IMR-90 (cell line): ENCODE results near the gene GIMAP1. TPM values are rescaled to one million over a fixed set of nuclear protein-coding genes. Genes with fewer than 3 reads are reported as not detected.
A peak's percentile ranks its signal among the peaks of the same experiment; 100 is the strongest.

ENCODE experiments used
- ATAC-seq: fragments of 200-7000 bp; cut with Tn5 transposase; 2 replicates; pipeline ENCODE4 v1.9.1; 2020; ENCODE audit warnings: low read depth, mild to moderate bottlenecking, moderate library complexity
- BruUV-seq: library from RNA; stranded (reverse); fragments of 400-500 nt; replicated peaks from 2 replicates; lab custom pipeline; 2021; lab: Mats Ljungman, UMichigan
- CTCF ChIA-PET: fragments of 300-600 bp; formaldehyde crosslinking; extraction: SDS; loops from one replicate; lab custom pipeline; 2021; ENCODE audit warnings: antibody characterized with exemption; lab: Yijun Ruan, JAX
- POLR2A ChIA-PET: fragments of 300-600 bp; sonication (Branson Sonifier 250); formaldehyde crosslinking; loops from one replicate; lab custom pipeline; 2022; ENCODE audit warnings: antibody characterized with exemption; ENCODE audit not compliant: unreplicated experiment; lab: Charles Lee
- DNase-seq: peaks from one replicate; pipeline ENCODE4 v3.0.0; 2013
- H2AFZ ChIP-seq: replicated peaks from 2 replicates; pipeline ENCODE3; 2013; ENCODE audit warnings: low read length, mild to moderate bottlenecking; ENCODE audit not compliant: poor library complexity
- H2AK5ac ChIP-seq: 2 replicates; pipeline ENCODE4 v1.6.1; 2013; ENCODE audit warnings: low read depth, low read length, inconsistent platforms
- H2AK9ac ChIP-seq: replicated peaks from 2 replicates; pipeline ENCODE3; 2013; ENCODE audit warnings: mild to moderate bottlenecking, low read depth, low read length, moderate library complexity; ENCODE audit not compliant: poor library complexity
- H2BK120ac ChIP-seq: 2 replicates; pipeline ENCODE4 v1.6.1; 2013; ENCODE audit warnings: low read depth, low read length, inconsistent platforms
- H2BK15ac ChIP-seq: 3 replicates; pipeline ENCODE4 v1.6.1; 2013; ENCODE audit warnings: low read depth, low read length, inconsistent platforms
- H2BK20ac ChIP-seq: 2 replicates; pipeline ENCODE4 v1.6.1; 2013; ENCODE audit warnings: low read depth, mild to moderate bottlenecking, inconsistent platforms, low read length, moderate library complexity
- H2BK5ac ChIP-seq: 2 replicates; pipeline ENCODE4 v1.6.1; 2013; ENCODE audit warnings: mild to moderate bottlenecking, low read depth, low read length, inconsistent platforms; ENCODE audit not compliant: poor library complexity, severe bottlenecking
- H3K14ac ChIP-seq: replicated peaks from 2 replicates; pipeline ENCODE4 v1.6.1; 2013; ENCODE audit warnings: low read depth, low read length, inconsistent platforms
- H3K18ac ChIP-seq: 2 replicates; pipeline ENCODE4 v1.6.1; 2013; ENCODE audit warnings: low read depth, low read length, control low read depth
- H3K23ac ChIP-seq: 2 replicates; pipeline ENCODE4 v1.6.1; 2013; ENCODE audit warnings: low read depth, low read length, inconsistent platforms
- H3K27ac ChIP-seq: 2 replicates; pipeline ENCODE4 v1.5.1; 2013; ENCODE audit warnings: mild to moderate bottlenecking, control low read depth, low read length; ENCODE audit not compliant: insufficient read depth
- H3K27me3 ChIP-seq: 2 replicates; pipeline ENCODE4 v1.6.1; 2013; ENCODE audit warnings: low read length; ENCODE audit not compliant: control insufficient read depth, insufficient read depth
- H3K36me3 ChIP-seq: 2 replicates; pipeline ENCODE4 v1.6.1; 2013; ENCODE audit warnings: low read length, mixed read lengths; ENCODE audit not compliant: control insufficient read depth, insufficient read depth
- H3K4ac ChIP-seq: 2 replicates; pipeline ENCODE4 v1.6.1; 2013; ENCODE audit warnings: low read depth, low read length, inconsistent platforms
- H3K4me1 ChIP-seq: 2 replicates; pipeline ENCODE4 v1.6.1; 2013; ENCODE audit warnings: low read length, mixed read lengths; ENCODE audit not compliant: control insufficient read depth, insufficient read depth
- H3K4me2 ChIP-seq: 2 replicates; pipeline ENCODE4 v1.6.1; 2013; ENCODE audit warnings: low read depth, mild to moderate bottlenecking, control low read depth, low read length, moderate library complexity
- H3K4me3 ChIP-seq: 2 replicates; pipeline ENCODE4 v1.5.1; 2013; ENCODE audit warnings: low read depth, mild to moderate bottlenecking, control low read depth, low read length, moderate library complexity; ENCODE audit not compliant: insufficient read depth
- H3K56ac ChIP-seq: 2 replicates; pipeline ENCODE4 v1.6.1; 2013; ENCODE audit warnings: low read length, inconsistent platforms; ENCODE audit not compliant: insufficient read depth; ENCODE audit errors: extremely low read depth
- H3K79me1 ChIP-seq, 2 experiments: 2 replicates each; pipeline ENCODE4 v1.6.1; 2013; ENCODE audit warnings: low read length in 2 of 2, inconsistent platforms in 1 of 2, low read depth in 1 of 2
- H3K9ac ChIP-seq: 2 replicates; pipeline ENCODE4 v1.6.1; 2013; ENCODE audit warnings: low read depth, low read length, control low read depth
- H3K9me1 ChIP-seq: 2 replicates; pipeline ENCODE4 v1.6.1; 2013; ENCODE audit warnings: low read length, inconsistent platforms; ENCODE audit not compliant: insufficient read depth
- H3K9me3 ChIP-seq: 2 replicates; pipeline ENCODE4 v1.6.1; 2013; ENCODE audit warnings: low read length; ENCODE audit not compliant: control insufficient read depth, insufficient read depth
- H4K20me1 ChIP-seq: 2 replicates; pipeline ENCODE4 v1.6.1; 2013; ENCODE audit warnings: low read length, inconsistent platforms; ENCODE audit not compliant: insufficient read depth
- H4K5ac ChIP-seq: 2 replicates; pipeline ENCODE4 v1.6.1; 2013; ENCODE audit warnings: mild to moderate bottlenecking, low read depth, low read length, control low read depth
- H4K8ac ChIP-seq, 2 experiments: 2 replicates each; pipeline ENCODE4 v1.6.1; 2013; ENCODE audit warnings: low read depth in 2 of 2, low read length in 2 of 2, control low read depth in 1 of 2, inconsistent platforms in 1 of 2
- H4K91ac ChIP-seq: 2 replicates; pipeline ENCODE4 v1.6.1; 2013; ENCODE audit warnings: low read depth, low read length, inconsistent platforms; ENCODE audit not compliant: insufficient read depth
- CEBPB ChIP-seq: IDR thresholded peaks from 2 replicates; pipeline ENCODE4 v1.6.1; 2012; ENCODE audit warnings: low read depth, low read length, improper control_type of control experiment
- CTCF ChIP-seq: conservative IDR thresholded peaks from 2 replicates; pipeline ENCODE4 v1.5.1; 2012; ENCODE audit warnings: mild to moderate bottlenecking, low read depth, low read length, improper control_type of control experiment
- SMC3 ChIP-seq: fragments of 150-350 bp; IDR thresholded peaks from 2 replicates; pipeline ENCODE4 v1.6.1; 2016; ENCODE audit warnings: low read depth, mild to moderate bottlenecking, antibody characterized with exemption, low read length, moderate library complexity
- WGBS, 2 experiments: methylation state at CpG; one replicate each; pipeline versions ENCODE4 v1.1.5 to v1.1.7; 2013; ENCODE audit warnings: missing lambda C conversion rate in 2 of 2; ENCODE audit not compliant: insufficient read length in 1 of 2; ENCODE audit errors: extremely low coverage in 2 of 2; 5-methylcytosine and 5-hydroxymethylcytosine counted together
- dilution Hi-C: fragments of 300-500 bp; cut with HindIII; formaldehyde crosslinking; loops from one replicate; pipeline ENCODE4 v1.14.3; 2018; ENCODE audit warnings: low sequenced_read_pairs; ENCODE audit not compliant: unreplicated experiment
- in situ Hi-C: fragments of 300-500 bp; cut with MboI; formaldehyde crosslinking; loops from 3 replicates; pipeline ENCODE4 v1.14.3; 2019; ENCODE audit warnings: low sequenced_read_pairs, inconsistent platforms, mixed read lengths
- intact Hi-C: fragments of 100-400 bp; cut with micrococcal nuclease; formaldehyde crosslinking; loops from 2 replicates; pipeline ENCODE4 v1.10.0; 2022
- polyA plus RNA-seq, 3 experiments: library from polyadenylated mRNA; depleted of rRNA; stranded (reverse); fragments of >200 nt; gene quantifications; 2 replicates each; pipeline ENCODE4 v1.2.3, GENCODE V29; 2012; ENCODE audit warnings: low replicate concordance in 1 of 3
- total RNA-seq: library from RNA; depleted of rRNA; stranded (reverse); fragments of >200 nt; gene quantifications from 2 replicates; pipeline ENCODE4 v1.2.3, GENCODE V29; 2012

GIMAP1 gene
- total and polyA plus RNA-seq, 2 of the 4 experiments (the other 2 are of a cell fraction), result not detected

GRCh38 chr7:150753826-150754603, 37.6 kb downstream of the GIMAP1 start:
- Histone ChIP-seq H4K8ac (no peak overlapping the region), H3K4me3 (no peak overlapping the region), H2AFZ (no peak overlapping the region), H2BK15ac (no peak overlapping the region), H4K91ac (no peak overlapping the region), H2AK5ac (no peak overlapping the region), H3K4me1 (no peaks in the 10 kb centered on the region), H3K4ac (no peak overlapping the region), H3K9me1 (no peaks in the 10 kb centered on the region), H4K5ac (no peak overlapping the region), H3K36me3 (no peaks in the 10 kb centered on the region), H3K18ac (no peak overlapping the region), H3K23ac (no peak overlapping the region), H3K9me3 (no peaks in the 10 kb centered on the region), H3K79me1 (no peaks in the 10 kb centered on the region), H3K56ac (no peak overlapping the region), H2BK5ac (no peak overlapping the region), H3K27me3 (no peaks in the 10 kb centered on the region; the same call in 1 of the 2 replicates), H2BK120ac (no peak overlapping the region), H4K20me1 (no peaks in the 10 kb centered on the region), H3K27ac (no peak overlapping the region), H3K9ac (no peak overlapping the region), H2AK9ac (no peak overlapping the region), H3K4me2 (no peak overlapping the region), H2BK20ac (no peak overlapping the region), H3K14ac (no peak overlapping the region)
- in situ Hi-C loops (no loop called here), dilution Hi-C loops (no loop called here), intact Hi-C loops (loop anchor here (10.0 kb wide), 1 partner anchor 469 kb away; no protein-coding TSS in a partner anchor)
- DNase-seq (no peak), ATAC-seq (peak; percentile 83)
- no TSS peak for BruUV-seq
- TF ChIP-seq CEBPB, result no peak
- TF ChIP-seq SMC3, result no peak
- TF ChIP-seq CTCF, result 0 out of 2 replicates have a peak, but pooled peaks have one; percentile 9
- WGBS, 2 experiments, result no CpG with 5 or more reads among the region's 3 CpGs
- POLR2A ChIA-PET, result interaction anchor here (0.7 kb wide), 1 partner anchor 202 kb away, joined by 4 read pairs; no protein-coding TSS in a partner anchor
- CTCF ChIA-PET, result interaction anchor here (0.7 kb wide), 1 partner anchor 855 kb away, joined by 3 read pairs; no protein-coding TSS in a partner anchor
